ENCODE results near the gene SIK1. TPM values are rescaled to one million over a fixed set of nuclear protein-coding genes. Genes with fewer than 3 reads are reported as not detected.
"Not testable (repeated sequence)": the region's sequence is repeated elsewhere in the genome, so short reads cannot be mapped to it uniquely, and the experiment has no call there.

Gene SIK1
- polyA plus RNA-seq, 3 donors = 0.64 to 66.4 (median 1.8) TPM

DNA sequence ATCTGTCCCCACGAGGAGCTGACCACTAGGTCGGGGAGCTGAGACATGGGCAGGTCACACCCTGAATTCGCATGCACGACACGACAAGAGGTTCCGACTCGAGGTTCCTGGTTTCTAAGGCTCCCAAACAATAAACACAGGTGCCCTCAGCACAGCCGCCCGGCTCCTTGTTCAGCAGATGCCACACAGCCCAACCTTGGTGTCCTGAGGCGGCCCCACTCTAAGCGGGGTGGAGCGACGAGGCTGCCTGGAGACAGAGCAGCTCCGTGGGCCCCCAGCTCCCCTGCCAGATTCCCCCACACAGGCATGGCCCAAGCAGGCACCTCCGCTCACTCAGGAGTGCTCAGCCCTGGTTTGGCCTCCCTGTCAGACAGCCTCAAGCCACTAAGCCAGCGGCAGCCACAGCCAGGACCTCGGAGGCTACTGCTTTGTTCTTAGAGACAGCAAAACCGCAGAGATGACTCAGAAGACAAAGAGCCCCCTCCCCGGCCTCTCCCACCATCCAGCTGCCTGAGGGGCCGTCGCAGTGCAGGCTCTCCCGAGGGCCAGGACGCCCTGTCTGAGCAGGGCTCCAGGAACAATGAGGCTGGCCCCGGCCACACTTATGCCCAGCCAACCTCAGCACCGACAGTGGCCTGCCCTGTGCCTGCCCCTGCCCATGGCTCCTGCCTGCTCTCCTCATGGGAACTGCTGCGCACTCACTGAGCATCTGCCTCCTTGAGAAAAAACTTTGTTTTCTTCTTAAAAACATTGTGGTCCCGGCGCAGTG is 14.7 kb downstream of the SIK1 start:
- H3K36me3 ChIP-seq (replicated peaks in 1 of 2; ENCODE audit: control insufficient read depth in 1 of 2, insufficient read depth in 2 of 2, low read length in 2 of 2); H3K4me1 ChIP-seq (ENCODE audit: control insufficient read depth in 1 of 2, insufficient read depth in 2 of 2, low read length in 2 of 2); H3K79me2 ChIP-seq (ENCODE audit: insufficient read depth, low read length); H3K9ac ChIP-seq (ENCODE audit: insufficient read depth, low read length, poor library complexity, severe bottlenecking); intact Hi-C loops (cut with micrococcal nuclease); H3K27me3 Mint-ChIP-seq (ENCODE audit: low read depth in 3 of 3); H3K27ac ChIP-seq (ENCODE audit: low read depth in 1 of 2, low read length in 2 of 2); H3K9me3 Mint-ChIP-seq; H2AFZ ChIP-seq (ENCODE audit: insufficient read depth, low read depth, low read length, poor library complexity, severe bottlenecking); H3K4me3 ChIP-seq (replicated peaks in 1 of 3; ENCODE audit: low read depth in 2 of 3, low read length in 3 of 3); H3K36me3 Mint-ChIP-seq; H3K4me1 Mint-ChIP-seq; H3K27ac Mint-ChIP-seq; H3K4me3 Mint-ChIP-seq; H3K9me3 ChIP-seq (replicated peaks in 1 of 2; ENCODE audit: control insufficient read depth in 1 of 2, insufficient read depth in 1 of 2, low read length in 2 of 2); H3K27me3 ChIP-seq (ENCODE audit: control insufficient read depth in 2 of 2, insufficient read depth in 2 of 2, low read length in 2 of 2); H3K4me2 ChIP-seq (replicated peaks; ENCODE audit: extremely low read depth, low read length, poor library complexity, severe bottlenecking); DNase-seq; H4K20me1 ChIP-seq (ENCODE audit: insufficient read depth, low read length): not testable (repeated sequence)
- no CpG with 5 or more reads among the region's 28 CpGs for whole genome bisulfite sequencing (ENCODE audit: insufficient coverage)

DNA sequence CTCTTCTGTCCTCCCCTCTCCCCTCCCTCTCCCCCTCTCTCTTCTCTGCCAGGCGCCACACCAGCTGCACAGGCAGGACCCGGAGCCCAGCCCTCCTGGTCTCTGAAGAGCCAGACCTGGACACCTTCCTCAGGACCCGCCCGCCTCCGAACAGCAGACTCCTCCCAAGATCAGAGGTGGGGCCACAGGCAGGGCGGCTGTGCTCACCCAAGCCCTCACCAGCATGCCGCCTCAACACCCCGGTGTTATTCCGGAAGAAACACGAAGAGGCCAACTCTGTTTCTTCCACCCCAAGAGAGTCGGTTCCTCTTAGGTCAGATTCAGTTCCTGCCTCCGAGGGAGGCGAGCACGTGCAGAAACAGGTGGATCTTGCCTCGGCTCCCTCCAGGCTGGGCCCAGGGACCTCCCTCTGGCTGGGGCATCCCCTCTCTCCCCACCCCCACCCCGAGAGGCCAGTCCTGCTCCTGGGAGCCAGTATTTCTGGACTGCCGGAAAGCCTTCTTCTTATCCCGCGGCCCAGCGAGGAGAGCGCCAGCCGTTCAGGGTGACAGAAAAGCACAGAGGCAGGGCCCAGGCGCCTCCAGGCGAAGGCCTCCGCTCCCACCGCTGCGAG is 16.4 kb downstream of the SIK1 start:
- H3K4me1 ChIP-seq (ENCODE audit: control insufficient read depth in 1 of 2, insufficient read depth in 2 of 2, low read length in 2 of 2); intact Hi-C loops (cut with micrococcal nuclease); H3K4me1 Mint-ChIP-seq; H3K27me3 Mint-ChIP-seq (ENCODE audit: low read depth in 3 of 3); H3K36me3 ChIP-seq (replicated peaks in 1 of 2; ENCODE audit: control insufficient read depth in 1 of 2, insufficient read depth in 2 of 2, low read length in 2 of 2); H3K27me3 ChIP-seq (ENCODE audit: control insufficient read depth in 2 of 2, insufficient read depth in 2 of 2, low read length in 2 of 2); H3K4me2 ChIP-seq (replicated peaks; ENCODE audit: extremely low read depth, low read length, poor library complexity, severe bottlenecking); H4K20me1 ChIP-seq (ENCODE audit: insufficient read depth, low read length); H3K9ac ChIP-seq (ENCODE audit: insufficient read depth, low read length, poor library complexity, severe bottlenecking); H3K36me3 Mint-ChIP-seq; H3K79me2 ChIP-seq (ENCODE audit: insufficient read depth, low read length); H3K4me3 Mint-ChIP-seq; H3K9me3 Mint-ChIP-seq; H2AFZ ChIP-seq (ENCODE audit: insufficient read depth, low read depth, low read length, poor library complexity, severe bottlenecking); H3K27ac ChIP-seq (ENCODE audit: low read depth in 1 of 2, low read length in 2 of 2); H3K9me3 ChIP-seq (replicated peaks in 1 of 2; ENCODE audit: control insufficient read depth in 1 of 2, insufficient read depth in 1 of 2, low read length in 2 of 2); DNase-seq; H3K27ac Mint-ChIP-seq; H3K4me3 ChIP-seq (replicated peaks in 1 of 3; ENCODE audit: low read depth in 2 of 3, low read length in 3 of 3): not testable (repeated sequence)
- no CpG with 5 or more reads among the region's 27 CpGs for WGBS (ENCODE audit: insufficient coverage)

DNA sequence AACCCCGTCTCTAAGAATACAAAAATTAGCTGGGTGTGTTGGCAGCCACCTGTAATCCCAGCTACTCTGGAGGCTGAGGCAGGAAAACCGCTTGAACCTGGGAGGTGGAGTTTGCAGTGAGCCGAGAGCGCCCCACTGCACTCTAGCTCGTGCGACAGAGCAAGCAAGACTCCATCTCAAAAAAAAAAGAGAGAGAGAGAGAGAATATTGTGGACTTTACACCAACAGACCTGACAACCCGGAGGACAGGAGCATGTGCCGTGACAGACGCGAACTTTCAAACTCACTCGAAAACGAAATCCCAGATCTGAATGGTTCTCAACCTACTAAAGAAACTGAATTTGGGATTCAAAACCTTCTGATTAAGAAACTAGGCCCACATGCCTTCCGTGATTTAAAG is 19.8 kb downstream of the SIK1 start:
- not testable (repeated sequence) for H3K4me3 Mint-ChIP-seq

DNA sequence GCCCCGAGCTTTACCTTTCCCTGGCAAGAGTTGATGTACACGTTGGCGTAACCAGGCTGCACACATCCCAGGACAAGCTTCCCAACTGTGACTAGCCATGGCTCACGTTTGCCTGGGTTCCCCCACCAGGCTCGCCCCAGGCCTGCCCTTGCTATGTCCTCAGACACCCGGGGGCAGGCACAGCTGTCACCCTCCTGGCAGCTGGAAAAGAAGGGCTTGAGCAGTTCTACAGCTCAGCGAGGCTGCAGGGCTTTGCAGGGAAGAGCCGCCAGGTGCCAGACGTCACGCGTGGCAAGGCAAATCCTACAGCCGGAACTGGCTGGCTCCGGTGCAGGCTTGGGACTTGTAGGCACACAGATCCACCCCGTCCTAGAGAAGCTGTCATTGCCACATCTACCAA is 22.5 kb downstream of the SIK1 start:
- H3K4me2 ChIP-seq (replicated peaks; ENCODE audit: extremely low read depth, low read length, poor library complexity, severe bottlenecking); H3K27ac ChIP-seq (ENCODE audit: low read depth in 1 of 2, low read length in 2 of 2); H3K9ac ChIP-seq (ENCODE audit: insufficient read depth, low read length, poor library complexity, severe bottlenecking); H3K9me3 Mint-ChIP-seq; H3K4me3 ChIP-seq (replicated peaks in 1 of 3; ENCODE audit: low read depth in 2 of 3, low read length in 3 of 3); DNase-seq; H3K36me3 Mint-ChIP-seq; H4K20me1 ChIP-seq (ENCODE audit: insufficient read depth, low read length); H3K27ac Mint-ChIP-seq; H3K4me1 Mint-ChIP-seq; H3K36me3 ChIP-seq (replicated peaks in 1 of 2; ENCODE audit: control insufficient read depth in 1 of 2, insufficient read depth in 2 of 2, low read length in 2 of 2); H3K9me3 ChIP-seq (replicated peaks in 1 of 2; ENCODE audit: control insufficient read depth in 1 of 2, insufficient read depth in 1 of 2, low read length in 2 of 2); intact Hi-C loops (cut with micrococcal nuclease); H3K4me1 ChIP-seq (ENCODE audit: control insufficient read depth in 1 of 2, insufficient read depth in 2 of 2, low read length in 2 of 2); H3K27me3 Mint-ChIP-seq (ENCODE audit: low read depth in 3 of 3); H3K27me3 ChIP-seq (ENCODE audit: control insufficient read depth in 2 of 2, insufficient read depth in 2 of 2, low read length in 2 of 2); H3K79me2 ChIP-seq (ENCODE audit: insufficient read depth, low read length); H2AFZ ChIP-seq (ENCODE audit: insufficient read depth, low read depth, low read length, poor library complexity, severe bottlenecking); H3K4me3 Mint-ChIP-seq: not testable (repeated sequence)
- WGBS (ENCODE audit: insufficient coverage) = no CpG with 5 or more reads among the region's 14 CpGs

More for the DNA sequence above, 19.8 kb downstream of the SIK1 start:
- H3K27ac ChIP-seq (ENCODE audit: low read depth in 1 of 2, low read length in 2 of 2); H3K27me3 Mint-ChIP-seq (ENCODE audit: low read depth in 3 of 3); H3K36me3 Mint-ChIP-seq; DNase-seq; H3K79me2 ChIP-seq (ENCODE audit: insufficient read depth, low read length); H3K4me3 ChIP-seq (replicated peaks in 1 of 3; ENCODE audit: low read depth in 2 of 3, low read length in 3 of 3); H4K20me1 ChIP-seq (ENCODE audit: insufficient read depth, low read length); H3K27ac Mint-ChIP-seq; H2AFZ ChIP-seq (ENCODE audit: insufficient read depth, low read depth, low read length, poor library complexity, severe bottlenecking); H3K27me3 ChIP-seq (ENCODE audit: control insufficient read depth in 2 of 2, insufficient read depth in 2 of 2, low read length in 2 of 2); H3K9ac ChIP-seq (ENCODE audit: insufficient read depth, low read length, poor library complexity, severe bottlenecking); H3K9me3 ChIP-seq (replicated peaks in 1 of 2; ENCODE audit: control insufficient read depth in 1 of 2, insufficient read depth in 1 of 2, low read length in 2 of 2); H3K4me1 ChIP-seq (ENCODE audit: control insufficient read depth in 1 of 2, insufficient read depth in 2 of 2, low read length in 2 of 2); intact Hi-C loops (cut with micrococcal nuclease); H3K4me2 ChIP-seq (replicated peaks; ENCODE audit: extremely low read depth, low read length, poor library complexity, severe bottlenecking); H3K36me3 ChIP-seq (replicated peaks in 1 of 2; ENCODE audit: control insufficient read depth in 1 of 2, insufficient read depth in 2 of 2, low read length in 2 of 2); H3K9me3 Mint-ChIP-seq; H3K4me1 Mint-ChIP-seq: not testable (repeated sequence)
- no CpG with 5 or more reads among the region's 13 CpGs for WGBS (ENCODE audit: insufficient coverage)
